Measurements from ENCODE around the gene TNFSF4.

DNA sequence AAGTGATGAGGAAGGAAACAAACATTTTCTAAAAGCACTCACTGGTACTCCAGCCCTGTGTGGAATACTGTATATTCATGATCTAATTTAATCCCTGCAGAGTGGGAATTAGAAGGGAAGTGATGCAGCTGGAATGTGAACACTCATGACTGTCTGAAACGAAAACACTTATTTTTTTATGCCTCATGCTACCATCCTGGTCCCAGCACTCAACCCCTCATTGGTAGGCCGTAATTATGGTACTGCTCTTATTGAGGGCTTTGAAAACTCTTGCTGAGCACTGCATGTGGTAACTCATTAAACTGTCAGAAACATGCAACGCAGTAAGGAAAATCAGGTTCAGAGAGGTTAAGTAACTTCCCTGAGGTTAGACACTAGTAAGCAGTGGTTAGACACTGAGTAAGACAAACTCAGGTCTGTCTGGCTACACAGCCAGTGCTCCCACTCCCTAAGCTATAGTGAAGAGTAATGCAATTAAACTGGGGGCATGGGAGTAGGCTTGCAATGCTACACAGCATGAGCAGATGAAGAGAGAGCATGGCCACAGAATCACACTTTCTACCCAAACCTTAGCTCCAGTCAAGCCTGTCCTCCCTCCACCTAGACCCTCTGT lies 17.3 kb upstream of the TNFSF4 start:
- TF ChIP-seq, protein P1, sequence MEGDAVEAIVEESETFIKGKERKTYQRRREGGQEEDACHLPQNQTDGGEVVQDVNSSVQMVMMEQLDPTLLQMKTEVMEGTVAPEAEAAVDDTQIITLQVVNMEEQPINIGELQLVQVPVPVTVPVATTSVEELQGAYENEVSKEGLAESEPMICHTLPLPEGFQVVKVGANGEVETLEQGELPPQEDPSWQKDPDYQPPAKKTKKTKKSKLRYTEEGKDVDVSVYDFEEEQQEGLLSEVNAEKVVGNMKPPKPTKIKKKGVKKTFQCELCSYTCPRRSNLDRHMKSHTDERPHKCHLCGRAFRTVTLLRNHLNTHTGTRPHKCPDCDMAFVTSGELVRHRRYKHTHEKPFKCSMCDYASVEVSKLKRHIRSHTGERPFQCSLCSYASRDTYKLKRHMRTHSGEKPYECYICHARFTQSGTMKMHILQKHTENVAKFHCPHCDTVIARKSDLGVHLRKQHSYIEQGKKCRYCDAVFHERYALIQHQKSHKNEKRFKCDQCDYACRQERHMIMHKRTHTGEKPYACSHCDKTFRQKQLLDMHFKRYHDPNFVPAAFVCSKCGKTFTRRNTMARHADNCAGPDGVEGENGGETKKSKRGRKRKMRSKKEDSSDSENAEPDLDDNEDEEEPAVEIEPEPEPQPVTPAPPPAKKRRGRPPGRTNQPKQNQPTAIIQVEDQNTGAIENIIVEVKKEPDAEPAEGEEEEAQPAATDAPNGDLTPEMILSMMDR (IDR thresholded peaks at IDR 0.05): no peak
- TF ChIP-seq EP300 (IDR thresholded peaks at IDR 0.05): no peak
- TF ChIP-seq POLR2AphosphoS5 (IDR thresholded peaks at IDR 0.05): no peak
